Measurements from ENCODE around the gene INSL3. TPM values are rescaled to one million over a fixed set of nuclear protein-coding genes. Genes with fewer than 3 reads are reported as not detected.
A peak's percentile ranks its signal among the peaks of the same experiment; 100 is the strongest.
"Not testable (repeated sequence)": the region's sequence is repeated elsewhere in the genome, so short reads cannot be mapped to it uniquely, and the experiment has no call there.

The INSL3 gene
- polyA plus RNA-seq, 6 donors from 2014 or later = 0.49 to 1.8 (median 0.89) TPM; not detected in 1

DNA sequence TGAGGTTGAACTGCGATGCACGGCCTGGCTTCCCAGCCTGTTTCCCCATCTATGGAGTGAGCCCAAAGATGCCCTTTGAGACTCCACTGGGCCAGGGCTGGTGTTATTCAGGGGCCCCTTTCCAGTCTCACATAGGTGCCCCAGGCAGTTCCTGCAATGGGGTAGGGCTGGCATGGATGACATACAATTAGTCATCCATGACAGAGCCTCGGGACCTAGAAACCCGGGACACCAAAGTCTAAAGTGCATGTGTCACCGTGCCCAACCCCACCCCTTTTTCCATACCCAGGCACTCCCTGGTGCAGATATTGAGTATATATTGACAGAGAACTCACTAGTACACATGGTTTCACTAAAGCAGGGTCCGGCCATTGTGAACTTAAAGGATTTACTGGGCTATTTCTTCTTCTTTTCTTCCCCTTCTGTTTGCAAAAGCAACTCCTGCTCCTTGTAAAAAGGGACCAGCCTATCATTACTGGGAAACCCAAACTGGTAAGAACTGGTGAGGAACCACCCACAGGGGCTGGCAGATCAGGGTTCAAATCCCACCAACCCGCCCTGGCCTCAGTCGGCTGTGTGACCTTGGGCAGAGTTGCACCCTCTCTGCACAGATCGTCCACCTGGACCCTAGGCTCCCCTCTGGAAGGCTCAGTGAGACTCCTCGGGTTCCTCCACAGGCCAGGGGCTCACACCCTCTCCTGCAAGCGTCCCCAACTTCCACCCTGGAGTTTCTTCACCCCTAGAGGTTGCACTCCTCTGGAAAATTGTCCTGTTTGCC lies 23.7 kb downstream of the INSL3 start:
- DNase-seq (no peak), ATAC-seq (ENCODE audit: low read depth in 2 of 2) (no peak)
- H3K36me3 Mint-ChIP-seq = no peaks in the 10 kb centered on the region
- H3K27ac Mint-ChIP-seq = no peak overlapping the region
- H3K4me3 Mint-ChIP-seq = no peak overlapping the region
- H3K27me3 Mint-ChIP-seq = peaks cover 11 to 44% (median 24%) of the 10 kb centered on the region in 3 donors
- H3K9me3 Mint-ChIP-seq = no peaks in the 10 kb centered on the region
- H3K4me1 Mint-ChIP-seq = peaks cover 17 to 30% (median 25%) of the 10 kb centered on the region in 3 donors

DNA sequence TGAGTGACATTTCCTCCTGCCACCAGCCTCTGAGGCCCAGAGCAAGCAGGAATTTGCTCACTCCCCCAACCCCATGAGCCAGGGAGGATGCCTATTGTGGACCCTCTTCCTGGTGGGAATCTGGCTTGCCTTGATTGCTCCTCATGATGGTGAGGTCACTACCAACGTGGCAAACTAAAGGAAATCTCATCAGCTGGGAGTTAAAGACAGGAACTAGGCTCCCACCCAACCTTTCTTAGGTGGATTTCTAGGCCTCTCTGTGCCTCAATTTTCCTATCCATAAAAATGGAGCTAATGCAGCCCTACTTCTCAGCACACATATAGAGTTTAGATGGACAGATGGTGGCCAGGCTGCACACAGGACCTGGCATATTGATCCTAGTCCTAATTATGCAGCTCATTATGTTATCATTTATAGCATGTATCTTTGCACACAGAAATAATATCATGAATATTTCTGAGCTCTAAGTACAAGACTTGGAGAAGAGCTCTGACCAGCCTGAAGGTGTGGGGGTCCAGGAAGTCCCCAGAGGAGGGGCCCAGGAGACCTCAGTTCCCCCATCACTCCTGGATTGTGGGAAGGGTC lies 24.4 kb downstream of the INSL3 start:
- no peak for ATAC-seq (ENCODE audit: low read depth in 2 of 2)
- DNase-seq = no peak
- H3K4me1 Mint-ChIP-seq = peaks cover 13 to 26% (median 19%) of the 10 kb centered on the region in 3 donors
- no peaks in the 10 kb centered on the region for H3K9me3 Mint-ChIP-seq
- no peak overlapping the region for H3K27ac Mint-ChIP-seq
- H3K4me3 Mint-ChIP-seq = no peak overlapping the region
- no peaks in the 10 kb centered on the region for H3K36me3 Mint-ChIP-seq
- H3K27me3 Mint-ChIP-seq = peaks cover 11 to 39% (median 18%) of the 10 kb centered on the region in 3 donors

DNA sequence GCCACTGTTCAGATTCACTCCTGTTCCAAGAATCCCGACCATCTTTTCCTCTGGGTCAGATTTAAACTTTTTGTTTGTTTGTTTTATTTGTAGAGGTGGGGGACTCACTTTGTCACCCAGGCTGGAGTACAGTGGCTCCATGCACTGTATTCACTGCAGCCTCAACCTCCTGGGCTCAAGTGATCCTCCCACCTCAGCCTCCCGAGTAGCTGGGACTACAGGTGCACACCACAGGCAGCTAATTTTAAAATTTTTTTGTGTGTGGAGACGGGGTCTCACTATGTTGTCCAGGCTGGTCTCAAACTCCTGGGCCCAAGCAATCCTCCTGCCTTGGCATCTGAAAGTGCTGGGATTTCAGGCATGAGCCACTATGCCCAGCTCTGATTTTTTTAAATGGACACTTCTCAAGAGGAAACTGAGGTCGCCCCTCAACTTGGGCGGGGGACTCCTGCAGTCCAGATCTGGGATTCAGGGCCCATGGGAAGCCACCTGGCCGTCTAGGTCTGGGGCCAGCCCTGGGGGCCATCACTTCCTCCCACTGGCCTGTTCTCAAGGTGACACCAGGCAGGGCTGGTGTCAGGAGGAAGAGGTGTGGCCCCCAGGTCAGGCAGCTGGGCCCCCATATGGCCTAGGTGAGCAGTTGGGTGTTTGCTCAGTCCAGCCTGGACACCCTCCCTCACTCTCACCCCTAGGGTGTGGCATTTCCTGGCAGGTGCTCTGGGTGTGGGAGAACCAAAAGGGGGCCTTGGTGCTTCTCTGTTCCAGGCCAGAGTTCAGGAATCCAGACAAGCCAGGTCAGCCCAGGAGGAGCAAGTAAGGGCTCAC lies 25.1 kb downstream of the INSL3 start:
- H3K4me3 Mint-ChIP-seq = peak overlapping the region in 2 of 8 donors; percentile 47 to 85

DNA sequence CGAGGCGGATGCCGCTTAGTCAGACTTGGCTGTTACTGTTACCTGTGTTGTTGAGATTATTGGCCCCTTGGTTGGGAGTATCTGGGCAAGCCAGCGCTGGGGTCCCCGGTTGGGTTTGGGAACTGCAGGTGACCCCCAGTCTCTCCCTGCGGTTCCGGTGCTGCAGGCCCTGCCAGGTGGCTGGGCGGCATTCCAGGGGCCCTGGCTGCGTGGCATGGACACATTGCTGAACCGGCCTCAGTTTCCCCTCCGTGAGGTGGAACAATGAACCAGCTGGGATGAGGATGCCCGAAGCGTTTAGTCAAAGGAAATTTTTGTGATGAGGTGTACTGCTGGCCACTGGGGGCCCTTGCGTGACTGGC lies 25.8 kb downstream of the INSL3 start:
- peak overlapping the region in 1 of 6 donors; percentile 64 for H3K27ac Mint-ChIP-seq
- peaks cover 11 to 39% (median 17%) of the 10 kb centered on the region in 3 donors for H3K27me3 Mint-ChIP-seq
- DNase-seq (no peak), ATAC-seq (ENCODE audit: low read depth in 2 of 2) (no peak)
- H3K36me3 Mint-ChIP-seq = no peaks in the 10 kb centered on the region
- peak overlapping the region in 6 of 8 donors; percentile 8 to 85 (median 45) for H3K4me3 Mint-ChIP-seq
- no peaks in the 10 kb centered on the region for H3K9me3 Mint-ChIP-seq
- H3K4me1 Mint-ChIP-seq = peaks cover 19 to 38% (median 29%) of the 10 kb centered on the region in 3 donors

More for the DNA sequence above, 25.1 kb downstream of the INSL3 start:
- Mint-ChIP-seq H3K27ac (peak overlapping the region in 2 of 6 donors; percentile 29 to 59), H3K4me1 (peaks cover 19 to 33% (median 26%) of the 10 kb centered on the region in 3 donors), H3K9me3 (no peaks in the 10 kb centered on the region), H3K27me3 (peaks cover 11 to 39% (median 17%) of the 10 kb centered on the region in 3 donors), H3K36me3 (no peaks in the 10 kb centered on the region)
- ATAC-seq (ENCODE audit: low read depth in 2 of 2) (no peak), DNase-seq (no peak)

DNA sequence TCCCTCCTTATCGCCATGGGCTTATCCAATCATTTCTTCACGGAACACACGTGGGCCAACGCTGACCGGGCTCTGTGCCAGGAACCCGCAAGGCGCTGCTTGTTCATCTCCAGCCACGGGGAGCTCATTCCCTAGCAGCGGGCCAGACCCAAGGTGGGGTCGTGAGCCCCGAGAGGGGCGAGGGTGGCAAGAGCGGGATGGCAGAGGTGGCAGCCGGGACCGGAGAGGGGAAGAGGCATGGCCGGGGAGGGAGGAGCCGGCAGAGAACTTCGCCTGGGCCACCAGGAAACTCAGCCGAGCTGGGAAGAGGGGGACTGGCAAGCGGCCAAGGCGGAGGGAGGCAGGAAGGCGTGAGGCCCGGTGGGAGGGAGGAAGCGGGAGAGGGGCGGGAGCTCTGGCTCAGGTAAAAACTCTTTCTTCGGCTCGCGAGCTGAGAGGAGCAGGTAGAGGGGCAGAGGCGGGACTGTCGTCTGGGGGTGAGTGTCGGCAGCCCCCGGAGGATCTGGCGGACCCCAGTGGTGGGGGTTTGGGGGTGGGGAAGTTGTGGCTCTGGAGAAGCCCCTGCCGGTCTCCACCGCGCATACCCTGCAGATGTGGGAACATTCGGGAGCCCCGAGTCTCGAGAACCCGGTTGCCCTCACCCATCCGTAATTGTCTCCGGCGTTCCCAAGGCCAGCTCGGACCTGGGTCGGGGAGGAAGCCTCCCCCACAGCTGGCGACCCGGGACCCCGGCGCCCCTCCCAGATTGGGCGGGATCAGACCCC lies 26.4 kb downstream of the INSL3 start, which contains the start of gene B3GNT3:
Gene B3GNT3, plus strand, starts transcription at position 408 of the 764 bp plus-strand sequence. CDS start 12,670 bp downstream, outside the sequence.
- DNase-seq (no peak), ATAC-seq (ENCODE audit: low read depth in 2 of 2) (no peak)
- Mint-ChIP-seq H3K27me3 (peaks cover 11 to 39% (median 17%) of the 10 kb centered on the region in 3 donors), H3K4me1 (peaks cover 24 to 44% (median 35%) of the 10 kb centered on the region in 3 donors), H3K9me3 (no peaks in the 10 kb centered on the region), H3K36me3 (no peaks in the 10 kb centered on the region), H3K4me3 (peak within 1 kb of the TSS in 7 of 8 donors; percentile 36 to 85 (median 52)), H3K27ac (peak within 1 kb of the TSS in 4 of 6 donors; percentile 4 to 88 (median 66))

DNA sequence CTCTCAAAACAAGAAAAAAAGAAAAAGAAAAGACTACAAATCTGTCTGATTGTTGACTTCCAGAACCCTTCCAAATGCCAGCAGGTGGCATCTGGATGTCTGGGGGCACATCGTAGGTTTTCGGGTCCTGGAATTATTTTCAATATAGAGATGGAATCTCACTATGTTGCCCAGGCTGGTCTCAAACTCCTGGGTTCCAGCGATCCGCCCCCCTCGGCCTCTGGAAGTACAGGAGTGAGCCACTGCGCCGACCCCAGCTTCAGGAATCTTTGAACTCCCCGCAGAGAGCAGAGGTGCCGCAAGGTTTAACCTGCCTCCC lies 26.9 kb downstream of the INSL3 start:
- no peaks in the 10 kb centered on the region for H3K9me3 Mint-ChIP-seq
- H3K4me3 Mint-ChIP-seq = peak overlapping the region in 6 of 8 donors; percentile 14 to 83 (median 53)
- H3K4me1 Mint-ChIP-seq = peaks cover 26 to 46% (median 39%) of the 10 kb centered on the region in 3 donors
- peaks cover 0 to 3% of the 10 kb centered on the region in 2 donors for H3K36me3 Mint-ChIP-seq
- peaks cover 11 to 39% (median 17%) of the 10 kb centered on the region in 3 donors for H3K27me3 Mint-ChIP-seq
- DNase-seq (no peak), ATAC-seq (ENCODE audit: low read depth in 2 of 2) (no peak)
- H3K27ac Mint-ChIP-seq = peak overlapping the region in 3 of 6 donors; percentile 4 to 74 (median 33)

DNA sequence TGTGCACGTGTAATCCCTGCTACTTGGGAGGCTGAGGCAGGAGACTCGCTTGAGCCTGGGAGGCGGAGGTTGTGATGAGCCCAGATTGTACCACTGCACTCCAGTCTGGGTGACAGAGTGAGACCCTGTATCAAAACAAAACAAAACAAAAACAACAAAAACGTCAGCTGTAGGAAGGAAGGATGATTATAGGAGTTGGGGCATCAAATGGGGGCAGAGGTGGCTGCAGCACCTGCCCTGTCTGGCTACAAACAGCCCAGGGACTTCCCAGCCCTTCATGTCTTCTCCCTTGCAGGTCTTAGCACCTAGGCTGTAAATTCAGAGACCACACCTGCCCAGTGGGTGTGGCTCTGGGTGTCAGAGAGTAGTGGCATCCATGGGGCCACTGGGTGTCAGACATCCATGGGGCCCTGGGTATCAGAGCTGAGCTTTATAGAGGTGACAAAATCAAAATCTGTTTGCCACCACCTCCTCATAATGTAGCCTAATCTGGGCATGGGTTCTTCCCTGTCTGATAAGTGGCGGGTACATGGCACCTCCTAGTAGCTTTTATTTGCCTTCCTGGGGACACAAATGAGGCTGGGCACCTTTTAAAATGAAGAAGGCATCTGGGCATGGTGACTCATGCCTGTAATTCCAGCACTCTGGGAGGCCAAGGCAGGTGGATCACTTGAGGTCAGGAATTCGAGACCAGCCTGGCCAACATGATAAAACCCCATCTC lies 31.1 kb downstream of the INSL3 start:
- Mint-ChIP-seq H3K36me3 (peaks cover 8 to 14% of the 10 kb centered on the region in 2 donors), H3K4me1 (peaks cover 34 to 43% (median 38%) of the 10 kb centered on the region in 3 donors), H3K27ac (peak overlapping the region in 4 of 6 donors; percentile 13 to 65 (median 40)), H3K4me3 (peak overlapping the region in 2 of 8 donors; percentile 15 to 79), H3K27me3 (peaks cover 6 to 18% (median 16%) of the 10 kb centered on the region in 3 donors), H3K9me3 (peaks cover 0 to 2% (median 0%) of the 10 kb centered on the region in 7 donors)
- no peak for DNase-seq
- ATAC-seq (ENCODE audit: low read depth in 2 of 2) = peak; percentile 66 to 75

DNA sequence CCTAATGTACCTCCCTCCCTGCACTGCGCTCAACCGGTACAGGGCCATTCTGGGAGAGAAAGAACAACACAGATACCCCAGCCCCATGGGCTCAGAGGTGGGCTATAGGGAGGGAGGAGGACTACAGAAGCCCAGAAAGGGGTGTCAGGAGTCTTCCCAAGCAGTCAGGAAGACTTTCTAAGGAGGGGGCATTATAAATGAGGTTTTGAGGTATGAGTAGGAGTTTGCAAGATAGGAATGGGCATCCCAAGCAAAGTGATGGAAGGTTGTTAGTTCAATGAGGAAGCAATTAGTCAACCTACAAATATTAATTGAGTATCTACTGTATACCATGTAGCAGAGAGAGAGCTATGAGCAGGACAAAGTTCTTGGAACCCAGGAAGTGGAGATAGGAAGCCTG lies 32.7 kb downstream of the INSL3 start:
- peaks cover under 1 to 2% (median under 1%) of the 10 kb centered on the region in 3 donors for H3K27me3 Mint-ChIP-seq
- no peak overlapping the region for H3K4me3 Mint-ChIP-seq
- peaks cover 0 to 2% (median 0%) of the 10 kb centered on the region in 7 donors for H3K9me3 Mint-ChIP-seq
- no peak for ATAC-seq (ENCODE audit: low read depth in 2 of 2)
- DNase-seq = no peak
- H3K27ac Mint-ChIP-seq = peak overlapping the region in 3 of 6 donors; percentile 60 to 65 (median 63)
- peaks cover 8 to 23% of the 10 kb centered on the region in 2 donors for H3K36me3 Mint-ChIP-seq
- peaks cover 28 to 42% (median 32%) of the 10 kb centered on the region in 3 donors for H3K4me1 Mint-ChIP-seq

DNA sequence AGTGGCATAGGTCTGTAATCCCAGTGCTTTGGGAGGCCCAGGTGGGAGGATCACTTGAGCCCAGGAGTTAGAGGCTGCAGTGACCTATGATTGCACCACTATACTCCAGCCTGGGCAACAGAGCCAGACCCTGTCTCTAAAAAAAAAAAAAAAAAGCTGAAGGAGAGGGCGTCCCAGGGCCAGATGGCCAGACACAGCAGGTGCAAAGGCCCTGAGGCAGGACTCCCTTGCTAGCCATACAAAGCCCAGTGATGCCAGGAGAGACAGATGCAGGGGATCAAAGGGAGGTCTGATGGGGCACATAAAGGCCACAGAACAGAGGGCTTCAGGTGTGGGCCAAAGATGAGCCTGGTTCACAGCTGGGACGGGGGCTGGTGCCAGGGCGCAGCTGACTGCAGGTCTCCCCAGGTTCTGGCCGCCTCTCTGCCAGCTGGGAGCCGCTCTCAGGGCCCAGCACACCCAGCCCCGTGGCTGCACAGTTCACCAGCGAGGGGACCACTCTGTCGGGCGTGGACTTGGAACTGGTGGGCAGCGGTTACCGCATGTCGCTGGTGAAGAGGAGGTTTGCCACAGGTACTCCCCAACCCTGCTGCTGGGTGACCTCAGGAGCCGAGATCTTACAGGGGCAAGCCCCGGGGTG lies 33.9 kb downstream of the INSL3 start:
- Mint-ChIP-seq H3K9me3 (peaks cover 0 to 2% (median 0%) of the 10 kb centered on the region in 7 donors), H3K27me3 (no peaks in the 10 kb centered on the region), H3K4me3 (no peak overlapping the region), H3K27ac (peak overlapping the region in 1 of 6 donors; percentile 63), H3K4me1 (peaks cover 27 to 40% (median 32%) of the 10 kb centered on the region in 3 donors), H3K36me3 (peaks cover 8 to 27% of the 10 kb centered on the region in 2 donors)
- DNase-seq = no peak
- no peak for ATAC-seq (ENCODE audit: low read depth in 2 of 2)

DNA sequence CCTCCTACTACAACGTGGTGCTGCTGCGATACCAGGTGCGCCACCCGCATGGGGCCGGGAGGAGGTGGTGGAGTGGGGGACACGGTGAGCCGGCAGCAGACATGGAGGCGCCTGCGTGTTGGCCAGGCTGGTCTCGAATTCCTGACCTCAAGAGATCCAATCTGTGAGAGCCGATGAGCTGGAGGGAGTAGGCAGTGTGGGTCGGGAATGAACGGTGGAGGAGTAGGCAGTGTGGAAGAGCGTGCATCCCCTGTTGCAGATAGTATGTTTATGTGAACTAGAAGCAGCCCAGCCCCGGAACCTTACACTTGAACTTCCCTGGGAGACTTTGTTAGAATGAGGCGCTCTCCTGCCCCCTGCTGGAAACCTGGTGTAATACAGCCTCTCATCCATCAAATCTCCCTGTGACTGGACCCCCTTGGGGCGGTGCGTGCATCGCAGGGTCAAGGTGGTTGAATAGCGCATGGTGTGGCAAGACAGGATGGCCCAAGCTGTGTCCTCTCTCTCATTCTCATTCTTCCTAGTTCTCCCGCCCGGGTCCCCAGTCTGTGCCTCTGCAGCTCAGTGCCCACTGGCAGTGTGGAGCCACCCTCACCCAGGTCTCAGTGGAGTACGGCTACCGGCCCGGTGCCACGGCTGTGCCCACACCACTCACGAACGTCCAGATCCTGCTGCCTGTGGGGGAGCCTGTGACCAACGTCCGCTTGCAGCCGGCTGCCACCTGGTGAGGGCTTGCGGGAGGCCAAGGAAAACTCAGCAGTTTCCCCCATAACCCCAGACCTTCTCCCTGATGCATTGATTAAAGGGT lies 36.9 kb downstream of the INSL3 start:
- no peak overlapping the region for H3K4me3 Mint-ChIP-seq
- peaks cover 19 to 29% (median 23%) of the 10 kb centered on the region in 3 donors for H3K4me1 Mint-ChIP-seq
- peaks cover 8 to 29% of the 10 kb centered on the region in 2 donors for H3K36me3 Mint-ChIP-seq
- peak overlapping the region in 5 of 6 donors; percentile 60 to 86 (median 71) for H3K27ac Mint-ChIP-seq
- ATAC-seq (ENCODE audit: low read depth in 2 of 2) (peak; percentile 76 to 79), DNase-seq (peak; percentile 70)
- H3K9me3 Mint-ChIP-seq = peaks cover 0 to 2% (median 0%) of the 10 kb centered on the region in 7 donors
- H3K27me3 Mint-ChIP-seq = no peaks in the 10 kb centered on the region

DNA sequence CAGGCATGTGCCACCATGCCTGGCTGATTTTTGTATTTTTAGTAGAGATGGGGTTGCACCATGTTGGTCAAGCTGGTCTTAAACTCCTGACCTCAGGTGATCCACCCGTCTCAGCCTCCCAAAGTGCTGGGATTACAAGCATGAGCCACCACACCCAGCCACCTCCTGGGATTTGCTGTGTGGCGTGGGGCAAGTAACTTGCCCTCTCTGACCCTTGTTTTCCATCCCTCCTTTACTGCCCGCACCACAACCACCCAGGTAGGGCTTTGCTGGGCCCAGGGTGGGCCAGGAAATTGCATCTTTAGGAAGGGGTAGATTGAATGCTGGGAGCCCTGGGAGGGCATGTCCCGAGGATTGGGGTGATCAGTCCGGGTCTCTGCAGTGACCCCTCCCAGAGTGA lies 37.6 kb downstream of the INSL3 start:
- ATAC-seq (ENCODE audit: low read depth in 2 of 2); H3K27me3 Mint-ChIP-seq; DNase-seq; H3K9me3 Mint-ChIP-seq; H3K4me3 Mint-ChIP-seq: not testable (repeated sequence)
- Mint-ChIP-seq H3K36me3 (peaks cover 2 to 22% of the 10 kb centered on the region in 2 donors), H3K27ac (peak overlapping the region in 4 of 6 donors; percentile 65 to 85 (median 72)), H3K4me1 (peaks cover 21 to 28% (median 23%) of the 10 kb centered on the region in 3 donors)

Measured in naive B cell (primary cell).